ENCODE measurements around the gene MZT1. TPM values are rescaled to one million over a fixed set of nuclear protein-coding genes. Genes with fewer than 3 reads are reported as not detected.
A peak's percentile ranks its signal among the peaks of the same experiment; 100 is the strongest.

The MZT1 gene
- total and polyA plus RNA-seq, 2 donors (not counting 1 experiment from before 2014, with no cell fraction given), result 10.8 to 12.9 TPM

GRCh38 chr13:72696579-72696978 is 30.9 kb downstream of the MZT1 start:
- TF ChIP-seq EZH2 (IDR thresholded peaks at IDR 0.05; ENCODE audit: low read length, missing control alignments) (no peak), CTCF (conservative IDR thresholded peaks at IDR 0.05 in 1 of 2, IDR thresholded peaks at IDR 0.05 in 1 of 2; ENCODE audit: low read depth in 1 of 2, low read length in 2 of 2) (peak in 1 of 2 donors; percentile 25)
- peak in 1 of 2 donors; percentile 55 for DNase-seq (ENCODE audit: low read depth in 2 of 2)
- no peak overlapping the region for H3K27ac ChIP-seq (ENCODE audit: insufficient read depth, low read length)

DNA sequence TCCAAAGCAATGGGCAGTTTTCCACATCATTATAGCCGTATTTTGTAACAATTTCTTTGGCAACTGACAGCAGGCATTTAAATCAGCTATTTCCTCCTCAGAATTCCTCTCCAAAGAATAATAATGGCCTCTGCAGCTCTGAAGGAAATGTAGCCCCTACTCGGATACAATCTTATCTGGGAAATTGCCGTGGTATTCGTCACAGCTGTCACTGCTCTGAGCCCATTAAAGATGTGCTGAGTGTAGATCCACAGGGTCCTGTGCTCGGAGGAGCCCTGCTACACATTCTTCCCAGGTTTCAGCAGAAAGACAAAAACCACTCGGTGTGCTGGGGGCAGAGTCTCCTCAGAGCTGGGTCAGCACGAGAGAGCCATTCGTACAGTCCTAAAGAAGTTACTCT is 33.1 kb downstream of the MZT1 start:
- no peak overlapping the region for H2AFZ ChIP-seq (ENCODE audit: low read length)
- H3K4me2 ChIP-seq (ENCODE audit: extremely low read depth, insufficient read depth, low read length), result no peak overlapping the region
- H3K79me2 ChIP-seq (ENCODE audit: control insufficient read depth, insufficient read depth, low read length), result no peaks in the 10 kb centered on the region
- no peaks in the 10 kb centered on the region for H3K27me3 ChIP-seq (ENCODE audit: control insufficient read depth, insufficient read depth, low read length)
- H3K4me1 ChIP-seq (ENCODE audit: control insufficient read depth, extremely low read depth, insufficient read depth, low read length), result no peaks in the 10 kb centered on the region
- H4K20me1 ChIP-seq (ENCODE audit: control insufficient read depth, extremely low read depth, insufficient read depth, low read length), result no peaks in the 10 kb centered on the region
- H3K4me3 ChIP-seq (replicated peaks in 1 of 4; ENCODE audit: control extremely low read depth in 1 of 4, insufficient read depth in 1 of 4, low read depth in 3 of 4, low read length in 4 of 4), result no peak overlapping the region
- H3K36me3 ChIP-seq (ENCODE audit: control insufficient read depth, insufficient read depth, low read length), result no peaks in the 10 kb centered on the region
- H3K9me3 ChIP-seq (ENCODE audit: control insufficient read depth, insufficient read depth, low read depth, low read length), result no peaks in the 10 kb centered on the region
- no peak overlapping the region for H3K27ac ChIP-seq (ENCODE audit: insufficient read depth, low read length)
- no peak for DNase-seq (ENCODE audit: low read depth in 2 of 2)
- no peak for TF ChIP-seq EZH2 (IDR thresholded peaks at IDR 0.05; ENCODE audit: low read length, missing control alignments)
- TF ChIP-seq CTCF (conservative IDR thresholded peaks at IDR 0.05 in 1 of 2, IDR thresholded peaks at IDR 0.05 in 1 of 2; ENCODE audit: low read depth in 1 of 2, low read length in 2 of 2), result no peak
- no peak overlapping the region for H3K9ac ChIP-seq (ENCODE audit: insufficient read depth, low read length)

More at GRCh38 chr13:72696579-72696978, 30.9 kb downstream of the MZT1 start:
- no peaks in the 10 kb centered on the region for H3K27me3 ChIP-seq (ENCODE audit: control insufficient read depth, insufficient read depth, low read length)
- no peak overlapping the region for H3K4me3 ChIP-seq (replicated peaks in 1 of 4; ENCODE audit: control extremely low read depth in 1 of 4, insufficient read depth in 1 of 4, low read depth in 3 of 4, low read length in 4 of 4)
- H3K4me2 ChIP-seq (ENCODE audit: extremely low read depth, insufficient read depth, low read length), result no peak overlapping the region
- H3K79me2 ChIP-seq (ENCODE audit: control insufficient read depth, insufficient read depth, low read length), result no peaks in the 10 kb centered on the region
- H3K9me3 ChIP-seq (ENCODE audit: control insufficient read depth, insufficient read depth, low read depth, low read length), result no peaks in the 10 kb centered on the region
- H2AFZ ChIP-seq (ENCODE audit: low read length), result no peak overlapping the region
- no peaks in the 10 kb centered on the region for H3K4me1 ChIP-seq (ENCODE audit: control insufficient read depth, extremely low read depth, insufficient read depth, low read length)
- no peaks in the 10 kb centered on the region for H3K36me3 ChIP-seq (ENCODE audit: control insufficient read depth, insufficient read depth, low read length)
- H3K9ac ChIP-seq (ENCODE audit: insufficient read depth, low read length), result no peak overlapping the region
- H4K20me1 ChIP-seq (ENCODE audit: control insufficient read depth, extremely low read depth, insufficient read depth, low read length), result no peaks in the 10 kb centered on the region

GRCh38 chr13:72693832-72694231 is 33.6 kb downstream of the MZT1 start:
- Histone ChIP-seq H2AFZ (ENCODE audit: low read length) (no peak overlapping the region), H3K27me3 (ENCODE audit: control insufficient read depth, insufficient read depth, low read length) (no peaks in the 10 kb centered on the region), H3K4me2 (ENCODE audit: extremely low read depth, insufficient read depth, low read length) (no peak overlapping the region)

More at GRCh38 chr13:72693832-72694231, 33.6 kb downstream of the MZT1 start:
- H3K36me3 ChIP-seq (ENCODE audit: control insufficient read depth, insufficient read depth, low read length), result no peaks in the 10 kb centered on the region
- H3K4me3 ChIP-seq (replicated peaks in 1 of 4; ENCODE audit: control extremely low read depth in 1 of 4, insufficient read depth in 1 of 4, low read depth in 3 of 4, low read length in 4 of 4), result no peak overlapping the region
- DNase-seq (ENCODE audit: low read depth in 2 of 2), result no peak
- H3K9ac ChIP-seq (ENCODE audit: insufficient read depth, low read length), result no peak overlapping the region
- H3K4me1 ChIP-seq (ENCODE audit: control insufficient read depth, extremely low read depth, insufficient read depth, low read length), result no peaks in the 10 kb centered on the region
- H3K9me3 ChIP-seq (ENCODE audit: control insufficient read depth, insufficient read depth, low read depth, low read length), result no peaks in the 10 kb centered on the region
- H3K79me2 ChIP-seq (ENCODE audit: control insufficient read depth, insufficient read depth, low read length), result no peaks in the 10 kb centered on the region
- no peak overlapping the region for H3K27ac ChIP-seq (ENCODE audit: insufficient read depth, low read length)
- no peaks in the 10 kb centered on the region for H4K20me1 ChIP-seq (ENCODE audit: control insufficient read depth, extremely low read depth, insufficient read depth, low read length)
- TF ChIP-seq EZH2 (IDR thresholded peaks at IDR 0.05; ENCODE audit: low read length, missing control alignments), result no peak
- TF ChIP-seq CTCF (conservative IDR thresholded peaks at IDR 0.05 in 1 of 2, IDR thresholded peaks at IDR 0.05 in 1 of 2; ENCODE audit: low read depth in 1 of 2, low read length in 2 of 2), result no peak

Measured in fibroblast of lung (primary cell).